Spleen (tissue), 13 donors: ENCODE measurements around the gene NPPA. TPM values are rescaled to one million over a fixed set of nuclear protein-coding genes. Genes with fewer than 3 reads are reported as not detected.
A peak's percentile ranks its signal among the peaks of the same experiment; 100 is the strongest.
"Not testable (repeated sequence)": the region's sequence is repeated elsewhere in the genome, so short reads cannot be mapped to it uniquely, and the experiment has no call there.

Experiments used
- DNase-seq: peaks from one replicate; pipeline ENCODE4 v3.0.0-alpha.2; 2020
- H3K27ac ChIP-seq, 8 donors: fragments of 200-600 bp; sonication (generic) in 7 of 8; 1 replicate in 4 of 8; 2 replicates in 4 of 8; pipeline versions ENCODE4 v1.5.0 to v1.8.0; 2016 to 2021; ENCODE audit warnings: inconsistent platforms in 4 of 8, mild to moderate bottlenecking in 4 of 8, moderate library complexity in 1 of 8
- H3K27me3 ChIP-seq, 7 donors: fragments of 200-600 bp; sonication (generic) in 6 of 7; replicated peaks in 1 of 7; 1 replicate in 4 of 7; 2 replicates in 3 of 7; pipeline versions ENCODE4 v1.5.0 to v1.8.0; 2016 to 2021; ENCODE audit warnings: inconsistent platforms in 3 of 7, mild to moderate bottlenecking in 1 of 7
- H3K36me3 ChIP-seq, 6 donors: fragments of 200-600 bp; sonication (generic) in 5 of 6; 1 replicate in 4 of 6; 2 replicates in 2 of 6; pipeline versions ENCODE4 v1.5.0 to v1.8.0; 2016 to 2021; ENCODE audit warnings: inconsistent platforms in 2 of 6
- H3K4me1 ChIP-seq, 6 donors: fragments of 200-600 bp; sonication (generic) in 5 of 6; 1 replicate in 3 of 6; 2 replicates in 3 of 6; pipeline versions ENCODE4 v1.5.0 to v1.8.0; 2016 to 2021; ENCODE audit warnings: inconsistent platforms in 3 of 6
- H3K4me3 ChIP-seq, 8 donors: fragments of 200-600 bp; sonication (generic) in 7 of 8; 1 replicate in 4 of 8; 2 replicates in 4 of 8; pipeline versions ENCODE4 v1.5.0 to v1.8.0; 2016 to 2021; ENCODE audit warnings: inconsistent platforms in 4 of 8, mild to moderate bottlenecking in 4 of 8, moderate library complexity in 2 of 8
- H3K9me3 ChIP-seq, 8 donors: fragments of 200-600 bp; sonication (generic) in 7 of 8; 1 replicate in 4 of 8; 2 replicates in 4 of 8; pipeline versions ENCODE4 v1.5.0 to v1.8.0; 2016 to 2021; ENCODE audit warnings: inconsistent platforms in 4 of 8
- CTCF ChIP-seq, 11 experiments: fragments of 200-600 bp in 7 of 11; fragments of 450-650 bp in 4 of 11; sonication (generic) in 4 of 11; IDR thresholded peaks in 8 of 11; conservative IDR thresholded peaks in 3 of 11; 1 replicate in 7 of 11; 2 replicates in 4 of 11; pipeline versions ENCODE4 v1.4.0 to v1.8.0; 2016 to 2021; ENCODE audit warnings: antibody characterized with exemption in 11 of 11, inconsistent platforms in 4 of 11, mild to moderate bottlenecking in 1 of 11
- POLR2A ChIP-seq, 3 donors: fragments of 450-650 bp; IDR thresholded peaks; one replicate each; pipeline ENCODE4 v1.5.1; 2017; ENCODE audit warnings: antibody characterized with exemption in 3 of 3, mild to moderate bottlenecking in 1 of 3
- POLR2AphosphoS5 ChIP-seq, 3 donors: sonication (generic); formaldehyde crosslinking; IDR thresholded peaks; one replicate each; pipeline ENCODE4 v1.5.1; 2017; ENCODE audit warnings: antibody characterized with exemption in 3 of 3
- WGBS, 5 donors: extraction: QIAGEN DNeasy Blood & Tissue Kit in 3 of 5; methylation state at CpG; one replicate each; pipeline versions ENCODE4 v1.1.5 to v1.1.7; 2013 to 2018; 5-methylcytosine and 5-hydroxymethylcytosine counted together
- intact Hi-C: fragments of 100-400 bp; cut with DNase I; formaldehyde crosslinking; loops from one replicate; pipeline ENCODE4 v1.15.0; 2023; ENCODE audit warnings: low total_unique reads
- long read RNA-seq, 2 donors: transcript quantifications; one replicate each; lab custom pipeline, GENCODE V29; 2026
- polyA plus RNA-seq, 3 donors: library from polyadenylated mRNA; stranded (reverse); fragments of 200-250 nt; gene quantifications; one replicate each; pipeline ENCODE4 v1.2.1, GENCODE V29; 2013
- total RNA-seq, 7 donors: library from RNA; depleted of rRNA in 3 of 7; stranded (reverse); fragments of >200 nt in 3 of 7; fragmentation: NEBNext Ultra II Directional in 4 of 7; extraction: Animal tissue kit (Norgen Biotek cat#: 25700) in 4 of 7; gene quantifications; one replicate each; pipeline versions ENCODE4 v1.1.0 to v1.2.1, GENCODE V29; 2016 to 2021
- donor health status: healthy with polysubstance abuse.
- donor health status: DM: no; HTN: no; CAD: no; lungs with moderate emphysema.
- donor health status: DM: no; HTN: no; CAD: no.
- donor health status: Bipolar disorder and iron deficiency.
- donor health status: healthy.
- donor health status: DM: no; HTN: no; CAD: no.
- donor health status: DM: yes; HTN: yes; CAD: no.

Gene NPPA
- total RNA-seq (1 to 10 TPM in 1 of 7 donors, not detected in 6; 2.6 TPM), polyA plus RNA-seq (1 to 10 TPM in 1 of 3 donors, under 1 TPM in 2; 0.22 to 2.9 (median 0.24) TPM)
- long read RNA-seq, donor 1 = 0 reads
- long read RNA-seq, donor 2 = 0 reads

GRCh38 chr1:11847667-11848372, at the start of gene NPPA:
Gene NPPA (minus strand): TSS chr1:11847783. CDS start chr1:11847684, 99 bp downstream.
- WGBS, 5 donors = 62 to 67% (median 65%) methylated on average over 18 of the region's 18 CpGs
- intact Hi-C loops = no loop called here
- Histone ChIP-seq H3K36me3 (peaks cover 0 to 48% (median 9%) of the 10 kb centered on the region in 6 donors), H3K4me3 (no peak within 1 kb of the TSS), H3K27ac (no peak within 1 kb of the TSS), H3K27me3 (peaks cover 0 to 1% (median 0%) of the 10 kb centered on the region in 7 donors), H3K4me1 (peaks cover 2 to 15% (median 8%) of the 10 kb centered on the region in 6 donors), H3K9me3 (no peaks in the 10 kb centered on the region)
- no peak for TF ChIP-seq CTCF (IDR thresholded peaks at IDR 0.05 in 8 of 11, conservative IDR thresholded peaks at IDR 0.05 in 3 of 11)
- TF ChIP-seq POLR2AphosphoS5 (IDR thresholded peaks at IDR 0.05) = peak in 1 of 3 donors; percentile 23
- TF ChIP-seq POLR2A (IDR thresholded peaks at IDR 0.05) = no peak
- DNase-seq = no peak

- WGBS, 5 donors = 44 to 100% (median 67%) methylated on average over 1 of the region's 1 CpG
Observed at GRCh38 chr1:11894501-11894900, 46.9 kb upstream of the NPPA start.

GRCh38 chr1:11893907-11894251, 46.3 kb upstream of the NPPA start:
- Histone ChIP-seq H3K27ac (no peak overlapping the region), H3K27me3 (peaks cover 0 to 43% (median 24%) of the 10 kb centered on the region in 7 donors), H3K4me1 (peaks cover 0 to 9% (median 0%) of the 10 kb centered on the region in 6 donors), H3K36me3 (no peaks in the 10 kb centered on the region), H3K9me3 (no peaks in the 10 kb centered on the region), H3K4me3 (no peak overlapping the region)
- TF ChIP-seq CTCF (IDR thresholded peaks at IDR 0.05 in 8 of 11, conservative IDR thresholded peaks at IDR 0.05 in 3 of 11) (peak; percentile 76 to 94 (median 91)), POLR2AphosphoS5 (IDR thresholded peaks at IDR 0.05) (peak in 1 of 3 donors; percentile 45), POLR2A (IDR thresholded peaks at IDR 0.05) (no peak)
- intact Hi-C loops = loop anchor here (5.0 kb wide), 1 partner anchor 57 kb away; no protein-coding TSS in a partner anchor
- peak; percentile 94 for DNase-seq
- WGBS, 5 donors = 0 to 3% (median 1%) methylated on average over 5 of the region's 5 CpGs

More at GRCh38 chr1:11894501-11894900, 46.9 kb upstream of the NPPA start:
- not testable (repeated sequence) for H3K9me3 ChIP-seq, H3K36me3 ChIP-seq, H3K4me1 ChIP-seq, H3K27ac ChIP-seq, H3K4me3 ChIP-seq, DNase-seq
- intact Hi-C loops = loop anchor here (5.0 kb wide), 1 partner anchor 57 kb away; no protein-coding TSS in a partner anchor
- peaks cover 0 to 50% (median 31%) of the 10 kb centered on the region in 7 donors for H3K27me3 ChIP-seq

- peaks cover 0 to 21% (median 11%) of the 10 kb centered on the region in 7 donors for H3K27me3 ChIP-seq
- intact Hi-C loops = loop anchor here (5.0 kb wide), 1 partner anchor 54 kb away; no protein-coding TSS in a partner anchor
- no peak overlapping the region for H3K27ac ChIP-seq
- no peak for DNase-seq
- H3K4me3 ChIP-seq = no peak overlapping the region
- 80 to 89% (median 84%) methylated on average over 6 of the region's 6 CpGs for WGBS, 5 donors
- H3K4me1 ChIP-seq = peaks cover 0 to 19% (median 3%) of the 10 kb centered on the region in 6 donors
- no peaks in the 10 kb centered on the region for H3K9me3 ChIP-seq
- no peaks in the 10 kb centered on the region for H3K36me3 ChIP-seq
- TF ChIP-seq POLR2AphosphoS5 (IDR thresholded peaks at IDR 0.05) (no peak), CTCF (IDR thresholded peaks at IDR 0.05 in 8 of 11, conservative IDR thresholded peaks at IDR 0.05 in 3 of 11) (no peak), POLR2A (IDR thresholded peaks at IDR 0.05) (no peak)
Observed at GRCh38 chr1:11891433-11892186, 44.0 kb upstream of the NPPA start.
